Fibroblast of upper back skin (primary cell): ENCODE results near the gene HTR6.

Experiments
- DNase-seq: peaks from one replicate; pipeline ENCODE4 v3.0.0-alpha.2; 2013

The HTR6 gene

GRCh38 chr1:19689856-19690255 lies 25.2 kb downstream of the HTR6 start:
- no peak for DNase-seq

- DNase-seq = no peak
Measured at GRCh38 chr1:19690342-19690741, 25.7 kb downstream of the HTR6 start.

GRCh38 chr1:19694298-19694697 lies 29.6 kb downstream of the HTR6 start:
- no peak for DNase-seq

- no peak for DNase-seq
Measured at GRCh38 chr1:19695772-19696171, 31.1 kb downstream of the HTR6 start.

GRCh38 chr1:19696820-19697219 lies 32.1 kb downstream of the HTR6 start:
- DNase-seq = no peak

GRCh38 chr1:19698181-19698580 lies 33.5 kb downstream of the HTR6 start:
- DNase-seq = no peak

- no peak for DNase-seq
Measured at GRCh38 chr1:19700079-19700777, 35.6 kb downstream of the HTR6 start.

- DNase-seq = no peak
Measured at GRCh38 chr1:19703280-19703679, 38.6 kb downstream of the HTR6 start.

GRCh38 chr1:19704247-19705113 lies 39.8 kb downstream of the HTR6 start:
- DNase-seq = peak; percentile 64

GRCh38 chr1:19705464-19705863 lies 40.8 kb downstream of the HTR6 start:
- no peak for DNase-seq

- DNase-seq = no peak
Measured at GRCh38 chr1:19706136-19706535, 41.5 kb downstream of the HTR6 start.

GRCh38 chr1:19708567-19709110 lies 44.0 kb downstream of the HTR6 start:
- no peak for DNase-seq

- DNase-seq = no peak
Measured at GRCh38 chr1:19709260-19709793, 44.7 kb downstream of the HTR6 start.

GRCh38 chr1:19710825-19711611 lies 46.3 kb downstream of the HTR6 start:
- DNase-seq = no peak

- DNase-seq = no peak
Measured at GRCh38 chr1:19712928-19713327, 48.3 kb downstream of the HTR6 start.

GRCh38 chr1:19715334-19716203 lies 50.9 kb downstream of the HTR6 start:
- peak; percentile 94 for DNase-seq

- no peak for DNase-seq
Measured at GRCh38 chr1:19717467-19717866, 52.8 kb downstream of the HTR6 start.

- no peak for DNase-seq
Measured at GRCh38 chr1:19720174-19720573, 55.5 kb downstream of the HTR6 start.

- no peak for DNase-seq
Measured at GRCh38 chr1:19720973-19721372, 56.3 kb downstream of the HTR6 start.

GRCh38 chr1:19723874-19724273 lies 59.2 kb downstream of the HTR6 start:
- DNase-seq = no peak

- DNase-seq = no peak
Measured at GRCh38 chr1:19725606-19726005, 60.9 kb downstream of the HTR6 start.
